NB4 (cell line): ENCODE measurements around the gene LAMA5.
"Not testable (repeated sequence)": the region's sequence is repeated elsewhere in the genome, so short reads cannot be mapped to it uniquely, and the experiment has no call there.

Experiments used
- DNase-seq: peaks from one replicate; pipeline ENCODE4 v3.0.0; 2010; ENCODE audit warnings: low read depth
- H3K4me3 ChIP-seq: one replicate; pipeline ENCODE4 v1.5.1; 2011; ENCODE audit warnings: mild to moderate bottlenecking, low read depth, low read length, moderate library complexity
- MYC ChIP-seq: IDR thresholded peaks from 2 replicates; pipeline ENCODE4 v1.6.1; 2011; ENCODE audit warnings: low read depth, low read length
- POLR2A ChIP-seq: IDR thresholded peaks from 2 replicates; pipeline ENCODE4 v1.6.1; 2011; ENCODE audit warnings: mild to moderate bottlenecking; ENCODE audit not compliant: insufficient read length; ENCODE audit errors: extremely low read depth
- TF ChIP-seq, protein P1 (sequence below): IDR thresholded peaks from 2 replicates; pipeline ENCODE4 v1.6.1; 2011; ENCODE audit warnings: low read depth, low read length
- TF ChIP-seq, protein P2 (sequence below): IDR thresholded peaks from one replicate; pipeline ENCODE4 v1.5.1; 2012; ENCODE audit warnings: low read depth, low read length

LAMA5 gene

DNA sequence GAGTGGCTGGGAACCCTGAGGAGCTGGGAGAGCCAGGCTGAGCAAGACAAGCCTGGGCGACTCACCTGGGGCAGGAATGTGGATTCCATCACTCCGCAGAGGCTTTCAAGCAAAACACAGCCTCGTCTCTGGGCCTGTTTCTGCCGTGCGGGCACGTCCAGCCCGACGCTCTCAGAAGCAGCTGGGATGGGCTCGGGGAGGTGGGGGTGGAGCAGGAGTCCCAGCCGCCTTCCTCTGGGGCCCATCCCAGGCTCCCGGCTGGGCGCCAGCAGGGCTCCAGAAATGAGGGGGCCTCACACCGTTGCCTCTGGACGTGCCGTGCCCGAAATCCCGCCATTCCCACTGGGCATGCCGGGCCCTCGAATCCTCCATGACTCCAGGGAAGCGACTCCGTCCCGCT is 11.1 kb upstream of the LAMA5 start:
- no peak overlapping the region for H3K4me3 ChIP-seq
- DNase-seq, result no peak
- TF ChIP-seq MYC (no peak), POLR2A (no peak)
- TF ChIP-seq, protein P1, sequence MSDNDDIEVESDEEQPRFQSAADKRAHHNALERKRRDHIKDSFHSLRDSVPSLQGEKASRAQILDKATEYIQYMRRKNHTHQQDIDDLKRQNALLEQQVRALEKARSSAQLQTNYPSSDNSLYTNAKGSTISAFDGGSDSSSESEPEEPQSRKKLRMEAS, result no peak
- TF ChIP-seq, protein P2, sequence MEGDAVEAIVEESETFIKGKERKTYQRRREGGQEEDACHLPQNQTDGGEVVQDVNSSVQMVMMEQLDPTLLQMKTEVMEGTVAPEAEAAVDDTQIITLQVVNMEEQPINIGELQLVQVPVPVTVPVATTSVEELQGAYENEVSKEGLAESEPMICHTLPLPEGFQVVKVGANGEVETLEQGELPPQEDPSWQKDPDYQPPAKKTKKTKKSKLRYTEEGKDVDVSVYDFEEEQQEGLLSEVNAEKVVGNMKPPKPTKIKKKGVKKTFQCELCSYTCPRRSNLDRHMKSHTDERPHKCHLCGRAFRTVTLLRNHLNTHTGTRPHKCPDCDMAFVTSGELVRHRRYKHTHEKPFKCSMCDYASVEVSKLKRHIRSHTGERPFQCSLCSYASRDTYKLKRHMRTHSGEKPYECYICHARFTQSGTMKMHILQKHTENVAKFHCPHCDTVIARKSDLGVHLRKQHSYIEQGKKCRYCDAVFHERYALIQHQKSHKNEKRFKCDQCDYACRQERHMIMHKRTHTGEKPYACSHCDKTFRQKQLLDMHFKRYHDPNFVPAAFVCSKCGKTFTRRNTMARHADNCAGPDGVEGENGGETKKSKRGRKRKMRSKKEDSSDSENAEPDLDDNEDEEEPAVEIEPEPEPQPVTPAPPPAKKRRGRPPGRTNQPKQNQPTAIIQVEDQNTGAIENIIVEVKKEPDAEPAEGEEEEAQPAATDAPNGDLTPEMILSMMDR, result no peak

DNA sequence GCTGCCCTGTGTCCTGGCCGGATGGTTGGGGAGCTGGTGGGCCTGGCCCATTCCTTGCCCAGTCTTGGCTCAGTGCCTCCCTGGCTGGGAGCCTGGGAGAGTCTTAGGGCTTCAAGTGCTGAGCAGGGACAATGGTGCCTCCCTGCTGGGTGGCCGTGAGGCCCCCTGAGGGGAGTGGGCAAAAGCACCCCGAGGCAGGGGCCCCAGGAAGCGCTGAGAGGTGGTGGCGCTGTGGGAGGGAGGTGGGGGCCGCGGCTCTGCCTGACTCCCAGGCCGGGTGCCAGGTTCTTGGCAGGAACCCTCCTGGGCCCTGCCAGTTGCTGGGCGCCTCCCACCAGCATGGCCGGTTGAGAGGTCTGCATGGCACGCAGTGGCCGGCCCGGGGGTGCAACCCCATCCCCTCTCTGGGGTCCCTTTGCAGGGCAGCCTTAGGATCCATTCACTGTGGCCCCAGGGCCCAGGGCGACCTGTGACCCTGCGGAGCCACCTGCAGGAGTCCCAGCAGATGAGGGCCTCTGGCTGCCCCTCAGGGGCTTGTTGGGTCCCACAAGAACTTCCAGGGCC is 10.6 kb upstream of the LAMA5 start:
- H3K4me3 ChIP-seq, result no peak overlapping the region
- DNase-seq, result no peak
- TF ChIP-seq MYC (no peak), POLR2A (no peak)
- TF ChIP-seq, protein P1, result no peak
- TF ChIP-seq, protein P2, result no peak

DNA sequence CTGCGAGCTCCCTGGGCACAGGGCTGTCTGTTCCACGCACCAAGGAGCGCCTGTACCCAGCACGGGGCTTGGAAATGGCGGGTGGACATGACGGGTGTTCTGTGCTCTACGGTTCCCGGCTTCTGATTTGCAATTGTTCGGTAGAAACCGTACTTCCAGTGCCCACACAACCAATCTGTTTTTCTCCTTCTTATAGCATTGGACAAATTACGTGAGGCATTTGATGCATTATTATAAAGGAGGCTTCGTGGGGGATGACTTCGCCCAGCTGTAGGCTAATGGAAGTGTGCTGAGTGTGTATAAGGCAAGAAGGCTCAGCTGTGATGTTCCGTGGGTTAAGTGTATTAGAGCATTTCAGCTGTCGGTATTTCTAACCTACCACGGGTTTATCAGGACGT is 10.0 kb upstream of the LAMA5 start:
- DNase-seq, result no peak
- H3K4me3 ChIP-seq, result no peak overlapping the region
- TF ChIP-seq MYC, result no peak
- TF ChIP-seq, protein P1, result no peak
- TF ChIP-seq POLR2A, result no peak
- TF ChIP-seq, protein P2, result no peak

DNA sequence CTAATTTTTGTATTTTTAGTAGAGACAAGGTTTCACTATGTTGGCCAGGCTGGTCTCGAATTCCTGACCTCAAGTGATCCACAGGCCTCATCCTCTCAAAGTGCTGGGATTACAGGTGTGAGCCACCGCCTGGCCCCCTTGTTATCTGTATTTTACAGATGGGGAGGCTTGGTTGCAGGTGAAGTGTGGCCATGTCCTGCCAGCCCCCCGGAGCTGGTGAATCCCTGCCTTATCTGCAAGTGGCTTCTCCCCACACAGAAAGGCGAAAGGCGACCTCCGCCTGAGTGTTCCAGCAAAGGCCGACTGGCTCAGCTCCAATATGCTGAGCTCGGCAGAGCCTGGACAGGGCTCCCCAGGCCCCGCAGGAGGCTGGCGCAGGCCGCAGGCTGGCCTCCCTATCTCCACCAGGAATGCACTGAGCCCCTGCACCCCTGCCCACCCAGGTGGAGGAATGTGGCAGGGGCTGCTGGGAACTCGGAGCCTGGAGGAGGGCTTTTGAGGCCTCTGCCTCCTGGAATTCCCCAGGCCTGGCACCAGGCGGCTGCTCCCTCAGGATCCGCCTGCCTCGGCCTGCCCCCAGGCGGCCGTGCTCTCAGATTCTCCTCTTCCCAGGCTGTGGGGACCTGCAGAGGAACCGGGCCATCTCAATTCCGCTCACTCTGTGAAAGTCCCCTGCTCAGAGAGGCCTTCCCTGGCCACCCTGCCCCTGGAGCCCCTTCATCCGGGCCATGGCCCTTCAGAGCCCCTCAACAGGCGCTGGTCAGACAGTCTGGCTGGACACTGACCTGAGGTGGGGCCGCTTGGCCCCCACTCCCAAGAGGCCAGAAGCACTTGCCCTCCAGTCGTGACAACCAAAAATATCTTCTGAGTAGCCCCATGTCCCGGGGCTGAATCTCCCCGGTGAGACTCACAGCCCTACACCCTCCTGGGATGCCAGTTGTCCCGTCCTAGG is 9.3 kb upstream of the LAMA5 start:
- DNase-seq, result no peak
- no peak overlapping the region for H3K4me3 ChIP-seq
- TF ChIP-seq, protein P2, result no peak
- TF ChIP-seq, protein P1, result no peak
- no peak for TF ChIP-seq POLR2A
- no peak for TF ChIP-seq MYC

DNA sequence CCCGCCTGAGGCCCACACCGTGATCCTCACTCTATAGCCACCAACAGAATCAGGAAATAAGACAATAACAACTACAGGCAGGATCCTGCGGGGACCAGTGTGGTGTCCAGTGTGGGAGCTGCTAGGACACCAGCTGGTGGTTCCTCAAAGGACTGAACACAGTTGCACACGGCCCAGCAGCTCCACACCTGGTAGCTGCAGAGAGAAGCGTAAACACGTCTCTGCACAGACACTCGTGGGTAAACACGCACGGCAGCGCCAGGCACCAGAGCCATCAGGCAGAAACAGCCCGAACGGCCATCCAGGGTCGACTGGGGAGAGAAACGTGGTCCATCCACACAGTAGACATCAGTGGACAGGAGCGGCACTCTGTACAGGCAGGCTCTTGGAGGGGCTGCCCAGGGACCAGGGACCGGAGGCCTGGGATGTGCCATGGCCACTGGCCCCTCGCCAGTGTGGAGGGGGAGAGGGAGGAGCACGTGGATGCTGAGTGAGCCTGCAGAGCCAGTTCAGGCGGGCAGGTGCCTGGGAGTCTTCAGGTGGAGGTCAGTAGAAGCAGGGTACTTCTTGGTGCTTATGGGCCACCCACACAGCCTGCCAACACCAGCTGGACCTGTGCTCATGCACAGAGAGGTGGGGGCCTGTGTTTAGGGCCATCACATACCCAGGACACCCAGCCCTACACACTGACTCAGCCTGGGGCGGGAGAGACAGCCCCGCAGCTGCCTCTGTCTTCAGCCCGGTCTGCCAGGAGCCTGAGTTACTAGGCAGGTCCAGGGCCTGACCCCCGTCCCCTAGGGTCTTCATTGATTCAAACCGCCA is 7.4 kb upstream of the LAMA5 start:
- no peak overlapping the region for H3K4me3 ChIP-seq
- no peak for DNase-seq
- TF ChIP-seq POLR2A, result no peak

DNA sequence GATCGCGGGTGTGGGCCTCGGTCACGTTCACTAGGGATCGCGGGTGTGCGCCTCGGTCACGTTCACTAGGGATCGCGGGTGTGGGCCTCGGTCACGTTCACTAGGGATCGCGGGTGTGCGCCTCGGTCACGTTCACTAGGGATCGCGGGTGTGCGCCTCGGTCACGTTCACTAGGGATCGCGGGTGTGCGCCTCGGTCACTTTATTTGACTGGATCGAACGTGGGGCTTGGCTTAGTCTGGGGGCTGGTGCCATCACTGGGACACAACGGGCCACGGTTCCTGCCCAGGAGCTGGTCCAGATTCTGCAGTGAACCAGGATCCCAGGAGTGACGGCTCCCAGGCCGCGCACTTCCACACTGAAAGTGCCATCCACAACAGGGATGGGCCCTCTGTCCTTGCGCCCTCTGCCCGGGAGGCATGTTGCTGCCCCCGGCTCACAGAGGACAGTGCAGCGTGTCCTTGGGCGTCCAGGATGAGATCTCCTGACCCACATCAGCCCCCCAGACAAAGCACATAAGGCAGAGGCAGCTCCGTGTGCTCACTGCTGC is 6.6 kb upstream of the LAMA5 start:
- H3K4me3 ChIP-seq, DNase-seq: not testable (repeated sequence)
